ENCODE data around the gene CTNNBL1. TPM values are rescaled to one million over a fixed set of nuclear protein-coding genes. Genes with fewer than 3 reads are reported as not detected.

Gene CTNNBL1
- polyA plus RNA-seq, 1 of the 3 experiments (the other 2 are of a cell fraction) = 29.5 TPM

- no peak for TF ChIP-seq EZH2phosphoT487 (IDR thresholded peaks at IDR 0.05; ENCODE audit: borderline replicate concordance, low read depth)
- no peak for TF ChIP-seq CTCF (IDR thresholded peaks at IDR 0.05)
- TF ChIP-seq PBX3 (IDR thresholded peaks at IDR 0.05) = no peak
- no peak for TF ChIP-seq EP300 (IDR thresholded peaks at IDR 0.05; ENCODE audit: borderline replicate concordance in 1 of 2, low read depth in 1 of 2, low read length in 1 of 2)
- no peak for TF ChIP-seq REST (IDR thresholded peaks at IDR 0.05; ENCODE audit: low read depth, low read length)
- TF ChIP-seq MEF2A (IDR thresholded peaks at IDR 0.05; ENCODE audit: borderline replicate concordance, low read depth) = no peak
- TF ChIP-seq RFX5 (IDR thresholded peaks at IDR 0.05; ENCODE audit: low read length) = no peak
- TF ChIP-seq JUND (IDR thresholded peaks at IDR 0.05) = no peak
- no peak for TF ChIP-seq NFIC (IDR thresholded peaks at IDR 0.05; ENCODE audit: borderline replicate concordance)
- TF ChIP-seq GABPA (IDR thresholded peaks at IDR 0.05; ENCODE audit: low read depth) = no peak
- no peak for TF ChIP-seq SMC3 (IDR thresholded peaks at IDR 0.05; ENCODE audit: low read depth, low read length)
- no peak for TF ChIP-seq ZBTB33 (IDR thresholded peaks at IDR 0.05; ENCODE audit: borderline replicate concordance, low read depth)
- no peak for TF ChIP-seq TEAD4 (IDR thresholded peaks at IDR 0.05; ENCODE audit: borderline replicate concordance, insufficient read depth)
- no peak for TF ChIP-seq CHD2 (IDR thresholded peaks at IDR 0.05; ENCODE audit: low read length, partially characterized antibody)
- TF ChIP-seq USF2 (IDR thresholded peaks at IDR 0.05; ENCODE audit: borderline replicate concordance, low read depth, low read length) = no peak
- no peak for TF ChIP-seq FOXJ3 (CRISPR knock-in tag; IDR thresholded peaks at IDR 0.05)
- no peak for TF ChIP-seq GATA2 (CRISPR knock-in tag; IDR thresholded peaks at IDR 0.05)
- no peak for TF ChIP-seq YY1 (IDR thresholded peaks at IDR 0.05; ENCODE audit: low read depth)
- TF ChIP-seq NRF1 (IDR thresholded peaks at IDR 0.05; ENCODE audit: low read depth, low read length) = no peak
- POLR2A ChIA-PET = no interaction called here
- no peaks in the 10 kb centered on the region for H3F3A ChIP-seq (replicated peaks; ENCODE audit: insufficient read depth)
- H2AFZ ChIP-seq (ENCODE audit: low read depth) = no peak overlapping the region
- H3K9me3 ChIP-seq = no peaks in the 10 kb centered on the region
- H3K9me2 ChIP-seq = no peaks in the 10 kb centered on the region
- H3K27me3 ChIP-seq (ENCODE audit: insufficient read depth) = no peaks in the 10 kb centered on the region
- H3K27ac ChIP-seq (ENCODE audit: low read depth in 2 of 2, low read length in 1 of 2) = no peak overlapping the region
- H3K4me1 ChIP-seq (ENCODE audit: control insufficient read depth in 1 of 2, insufficient read depth in 2 of 2, low read depth in 1 of 2, low read length in 1 of 2) = peaks cover 0 to 9% of the 10 kb centered on the region in 2 experiments; a peak in 1 of 4 replicates
- CTCF ChIA-PET = interaction anchor here (0.9 to 1.0 kb wide), 2 partner anchors 9 to 277 kb away, joined by 3 to 4 read pairs; no protein-coding TSS in a partner anchor
- H3K36me3 ChIP-seq (replicated peaks in 1 of 2; ENCODE audit: control insufficient read depth in 1 of 2, insufficient read depth in 2 of 2, low read length in 1 of 2) = peaks cover 8 to 34% of the 10 kb centered on the region in 2 experiments
- H3K79me2 ChIP-seq (ENCODE audit: insufficient read depth) = no peaks in the 10 kb centered on the region
- H3K4me3 ChIP-seq (ENCODE audit: low read depth in 2 of 2, low read length in 1 of 2) = no peak overlapping the region
- DNase-seq = no peak
- no peaks in the 10 kb centered on the region for H4K20me1 ChIP-seq (ENCODE audit: insufficient read depth)
- no peak overlapping the region for H3K9ac ChIP-seq
- no peak overlapping the region for H3K4me2 ChIP-seq
These were observed 147.6 kb downstream of the CTNNBL1 start for GRCh38 chr20:37841389-37841788.

Data from SK-N-SH (cell line).